ENCODE measurements around the gene DTX3. TPM values are rescaled to one million over a fixed set of nuclear protein-coding genes. Genes with fewer than 3 reads are reported as not detected.

Gene DTX3
- total RNA-seq, 1 donor from 2014 or later = 56.4 TPM

GRCh38 chr12:57581802-57582201, 22.8 kb upstream of the DTX3 start:
- no peaks in the 10 kb centered on the region for H3K27me3 ChIP-seq
- no peaks in the 10 kb centered on the region for H3K9me3 ChIP-seq (ENCODE audit: low read depth)
- no peaks in the 10 kb centered on the region for H3K36me3 ChIP-seq
- TF ChIP-seq, protein P1, sequence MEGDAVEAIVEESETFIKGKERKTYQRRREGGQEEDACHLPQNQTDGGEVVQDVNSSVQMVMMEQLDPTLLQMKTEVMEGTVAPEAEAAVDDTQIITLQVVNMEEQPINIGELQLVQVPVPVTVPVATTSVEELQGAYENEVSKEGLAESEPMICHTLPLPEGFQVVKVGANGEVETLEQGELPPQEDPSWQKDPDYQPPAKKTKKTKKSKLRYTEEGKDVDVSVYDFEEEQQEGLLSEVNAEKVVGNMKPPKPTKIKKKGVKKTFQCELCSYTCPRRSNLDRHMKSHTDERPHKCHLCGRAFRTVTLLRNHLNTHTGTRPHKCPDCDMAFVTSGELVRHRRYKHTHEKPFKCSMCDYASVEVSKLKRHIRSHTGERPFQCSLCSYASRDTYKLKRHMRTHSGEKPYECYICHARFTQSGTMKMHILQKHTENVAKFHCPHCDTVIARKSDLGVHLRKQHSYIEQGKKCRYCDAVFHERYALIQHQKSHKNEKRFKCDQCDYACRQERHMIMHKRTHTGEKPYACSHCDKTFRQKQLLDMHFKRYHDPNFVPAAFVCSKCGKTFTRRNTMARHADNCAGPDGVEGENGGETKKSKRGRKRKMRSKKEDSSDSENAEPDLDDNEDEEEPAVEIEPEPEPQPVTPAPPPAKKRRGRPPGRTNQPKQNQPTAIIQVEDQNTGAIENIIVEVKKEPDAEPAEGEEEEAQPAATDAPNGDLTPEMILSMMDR (IDR thresholded peaks at IDR 0.05) = no peak
- TF ChIP-seq EZH2 (IDR thresholded peaks at IDR 0.05) (no peak), EZH2phosphoT487 (IDR thresholded peaks at IDR 0.05) (no peak)
- Mint-ChIP-seq H3K9me3 (no peaks in the 10 kb centered on the region), H3K4me3 (no peak overlapping the region), H3K36me3 (peaks cover 2% of the 10 kb centered on the region), H3K4me1 (no peaks in the 10 kb centered on the region), H3K27me3 (ENCODE audit: insufficient read depth, low read depth) (peaks cover 4% of the 10 kb centered on the region), H3K27ac (no peak overlapping the region)
- H3K4me2 ChIP-seq = no peak overlapping the region
- peaks cover 4% of the 10 kb centered on the region for H4K20me1 ChIP-seq (ENCODE audit: low read depth)
- no peaks in the 10 kb centered on the region for H3K79me2 ChIP-seq (ENCODE audit: low read depth)
- no peak overlapping the region for H2AFZ ChIP-seq (replicated peaks)
- H3K27ac ChIP-seq = no peak overlapping the region
- no peaks in the 10 kb centered on the region for H3K4me1 ChIP-seq
- H3K9ac ChIP-seq = no peak overlapping the region
- peaks cover 9% of the 10 kb centered on the region for H3F3A ChIP-seq (ENCODE audit: low read depth)
- DNase-seq (ENCODE audit: low spot score) = no peak
- no peak overlapping the region for H3K4me3 ChIP-seq

DNA sequence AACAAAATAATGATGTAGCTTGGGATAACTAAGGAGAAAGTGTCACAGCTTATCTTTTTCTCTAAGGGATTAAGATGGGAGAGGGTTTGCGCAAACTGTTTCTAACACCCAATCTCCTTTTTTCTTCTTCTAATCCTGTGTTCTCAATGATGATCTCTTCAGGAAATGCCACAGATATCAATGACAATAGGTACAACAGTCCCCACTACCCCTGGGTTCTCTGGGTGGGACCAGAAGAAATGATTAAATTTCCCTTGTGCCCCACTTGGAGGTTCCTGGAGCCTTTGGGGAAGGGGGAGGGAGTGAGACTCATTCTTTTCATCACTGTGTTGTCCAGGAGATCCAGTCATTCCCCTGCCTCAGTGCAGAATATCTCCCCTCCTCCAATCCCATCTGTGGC, 22.2 kb upstream of the DTX3 start:
- no peaks in the 10 kb centered on the region for H3K27me3 ChIP-seq
- TF ChIP-seq EZH2phosphoT487 (IDR thresholded peaks at IDR 0.05) (no peak), EZH2 (IDR thresholded peaks at IDR 0.05) (no peak)
- TF ChIP-seq, protein P1 (IDR thresholded peaks at IDR 0.05) = no peak
- no peaks in the 10 kb centered on the region for H3K4me1 ChIP-seq
- H3K4me2 ChIP-seq = no peak overlapping the region
- DNase-seq (ENCODE audit: low spot score) = no peak
- Mint-ChIP-seq H3K4me1 (no peaks in the 10 kb centered on the region), H3K4me3 (no peak overlapping the region), H3K9me3 (no peaks in the 10 kb centered on the region), H3K27ac (no peak overlapping the region), H3K36me3 (peaks cover 2% of the 10 kb centered on the region), H3K27me3 (ENCODE audit: insufficient read depth, low read depth) (peaks cover 4% of the 10 kb centered on the region)
- H3K36me3 ChIP-seq = no peaks in the 10 kb centered on the region
- no peak overlapping the region for H2AFZ ChIP-seq (replicated peaks)
- H3K4me3 ChIP-seq = no peak overlapping the region
- no peaks in the 10 kb centered on the region for H3K9me3 ChIP-seq (ENCODE audit: low read depth)
- no peaks in the 10 kb centered on the region for H3K79me2 ChIP-seq (ENCODE audit: low read depth)
- no peak overlapping the region for H3K27ac ChIP-seq
- no peak overlapping the region for H3K9ac ChIP-seq
- H3F3A ChIP-seq (ENCODE audit: low read depth) = peaks cover 9% of the 10 kb centered on the region
- peaks cover 4% of the 10 kb centered on the region for H4K20me1 ChIP-seq (ENCODE audit: low read depth)

DNA sequence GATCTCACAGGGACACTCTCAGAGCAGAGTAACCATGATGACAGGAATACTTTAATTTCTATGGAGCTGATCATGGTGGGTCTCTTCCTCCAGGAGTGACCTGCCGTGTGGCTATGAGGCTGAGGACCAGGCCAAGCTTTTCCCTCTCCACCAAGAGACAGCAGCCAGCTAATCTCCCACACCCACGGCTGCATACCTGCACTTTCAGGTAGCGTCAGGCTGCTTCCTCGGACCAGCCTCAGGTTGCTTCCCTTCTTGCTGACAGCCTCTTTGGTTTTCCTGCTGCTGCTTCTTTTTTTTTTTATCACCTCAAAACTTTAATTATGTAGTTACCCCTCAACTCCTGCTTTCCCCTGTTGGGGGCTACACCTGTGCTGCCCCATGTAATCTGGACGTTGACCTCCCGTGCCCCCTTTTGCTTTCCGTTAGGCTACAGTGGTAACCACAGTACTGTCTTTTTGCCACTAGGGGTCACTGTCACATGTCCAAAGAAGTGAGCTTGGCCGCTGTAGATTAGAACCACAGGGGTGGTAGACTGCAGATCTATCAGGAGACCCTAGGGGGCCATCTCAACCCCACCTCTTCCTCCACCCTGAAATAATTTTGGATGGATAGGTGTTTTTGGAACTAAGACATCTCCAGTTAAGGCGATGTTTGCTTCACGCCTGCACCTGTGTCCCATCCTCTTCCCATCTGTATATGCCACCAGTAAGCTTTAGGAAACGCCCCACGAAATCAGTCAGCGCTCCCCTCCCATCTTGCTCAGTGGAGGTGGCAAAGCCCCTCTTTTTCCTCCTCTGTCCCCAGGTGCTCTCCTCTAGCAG, 21.4 kb upstream of the DTX3 start:
- TF ChIP-seq, protein P1 (IDR thresholded peaks at IDR 0.05) = peak; percentile 96
- TF ChIP-seq EZH2 (IDR thresholded peaks at IDR 0.05) = no peak
- TF ChIP-seq EZH2phosphoT487 (IDR thresholded peaks at IDR 0.05) = no peak
- H3K9me3 Mint-ChIP-seq = no peaks in the 10 kb centered on the region
- H3K4me1 ChIP-seq = no peaks in the 10 kb centered on the region
- DNase-seq (ENCODE audit: low spot score) = peak; percentile 92
- no peaks in the 10 kb centered on the region for H3K9me3 ChIP-seq (ENCODE audit: low read depth)
- no peaks in the 10 kb centered on the region for H3K36me3 ChIP-seq
- peak overlapping the region; percentile 9 for H3K4me3 Mint-ChIP-seq
- peaks cover 4% of the 10 kb centered on the region for H3K27me3 Mint-ChIP-seq (ENCODE audit: insufficient read depth, low read depth)
- H3K4me3 ChIP-seq = no peak overlapping the region
- H2AFZ ChIP-seq (replicated peaks) = no peak overlapping the region
- H3K79me2 ChIP-seq (ENCODE audit: low read depth) = no peaks in the 10 kb centered on the region
- peaks cover 4% of the 10 kb centered on the region for H4K20me1 ChIP-seq (ENCODE audit: low read depth)
- peaks cover 9% of the 10 kb centered on the region for H3F3A ChIP-seq (ENCODE audit: low read depth)
- H3K4me2 ChIP-seq = no peak overlapping the region
- no peak overlapping the region for H3K27ac ChIP-seq
- no peak overlapping the region for H3K9ac ChIP-seq
- H3K27me3 ChIP-seq = no peaks in the 10 kb centered on the region
- no peaks in the 10 kb centered on the region for H3K4me1 Mint-ChIP-seq
- peaks cover 2% of the 10 kb centered on the region for H3K36me3 Mint-ChIP-seq
- H3K27ac Mint-ChIP-seq = no peak overlapping the region
